COLO668 (cell line): ENCODE measurements around the gene TSEN54.
A peak's percentile ranks its signal among the peaks of the same experiment; 100 is the strongest.

Experiments
- DNase-seq: peaks from one replicate; lab custom pipeline; 2025; ENCODE audit not compliant: unreplicated experiment; lab: John Stamatoyannopoulos, UW

The TSEN54 gene

DNA sequence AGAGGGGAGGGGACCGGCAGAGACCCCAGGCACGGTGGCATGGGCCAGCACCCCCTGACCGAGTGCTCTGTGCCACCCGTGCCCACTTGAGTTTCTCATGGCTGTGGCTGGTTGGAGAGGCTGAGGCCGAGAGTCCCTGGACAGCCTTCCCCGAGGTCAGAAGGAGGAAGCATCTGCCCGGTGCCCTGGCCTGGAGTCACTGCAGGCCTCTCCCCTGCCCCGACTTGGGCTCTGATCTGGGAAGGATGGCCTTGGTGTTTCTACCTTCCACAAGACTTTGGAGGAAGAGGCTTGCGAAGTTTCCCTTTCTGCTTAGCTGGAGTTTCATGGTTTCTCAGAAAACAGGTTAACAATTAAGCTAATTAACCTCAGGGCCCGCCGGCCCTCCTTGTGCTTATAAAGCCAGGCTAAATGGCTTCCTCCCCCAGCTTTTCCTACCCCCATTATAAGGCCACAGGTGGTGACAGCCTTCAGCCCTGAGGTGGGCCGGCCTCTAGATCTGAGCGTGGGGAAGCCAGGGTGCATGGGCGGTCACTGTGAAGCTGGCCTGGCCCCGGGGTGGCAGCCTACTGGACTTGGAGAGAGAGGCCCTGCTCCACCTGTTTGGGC lies 26.5 kb downstream of the TSEN54 start:
- DNase-seq = no peak

DNA sequence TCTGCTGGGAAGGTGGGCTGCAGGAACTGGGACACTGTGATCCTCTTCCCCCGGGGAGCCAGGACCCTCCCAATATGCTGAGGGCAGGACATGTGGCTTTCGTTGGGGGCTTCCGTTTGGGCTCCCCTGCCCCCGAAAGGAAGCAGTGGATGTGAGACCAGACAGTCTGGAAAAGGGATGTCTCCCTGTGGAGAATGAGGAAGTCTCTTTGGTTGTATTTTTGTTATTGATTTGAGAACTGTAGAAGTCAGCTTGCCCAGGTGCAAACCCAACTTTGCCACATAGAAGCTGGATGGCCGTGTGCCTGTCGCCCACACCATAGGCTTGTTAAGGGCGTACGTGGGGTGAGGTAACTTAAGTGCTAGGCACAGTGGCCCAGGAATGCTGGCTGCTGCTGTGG lies 27.9 kb downstream of the TSEN54 start:
- DNase-seq = no peak

DNA sequence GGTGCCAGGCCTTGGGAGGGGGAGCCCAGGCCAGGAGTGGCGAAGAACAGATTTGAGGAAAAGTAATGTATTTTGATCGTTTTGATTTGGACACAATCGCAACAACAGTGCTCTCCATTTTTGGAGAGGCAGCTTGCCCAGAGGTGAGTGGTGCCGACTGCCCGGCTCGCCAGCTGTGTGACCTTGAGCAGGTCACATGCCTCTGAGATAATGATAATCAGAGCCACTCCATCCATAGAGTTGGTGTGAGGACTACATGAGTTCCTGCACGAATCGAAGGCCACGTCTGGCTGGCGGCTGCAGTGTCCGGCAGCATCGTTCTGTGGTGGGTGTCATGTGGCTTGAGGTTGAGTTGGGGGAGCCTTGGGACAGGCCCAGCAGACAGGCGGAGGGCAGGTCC lies 29.9 kb downstream of the TSEN54 start:
- DNase-seq = no peak

DNA sequence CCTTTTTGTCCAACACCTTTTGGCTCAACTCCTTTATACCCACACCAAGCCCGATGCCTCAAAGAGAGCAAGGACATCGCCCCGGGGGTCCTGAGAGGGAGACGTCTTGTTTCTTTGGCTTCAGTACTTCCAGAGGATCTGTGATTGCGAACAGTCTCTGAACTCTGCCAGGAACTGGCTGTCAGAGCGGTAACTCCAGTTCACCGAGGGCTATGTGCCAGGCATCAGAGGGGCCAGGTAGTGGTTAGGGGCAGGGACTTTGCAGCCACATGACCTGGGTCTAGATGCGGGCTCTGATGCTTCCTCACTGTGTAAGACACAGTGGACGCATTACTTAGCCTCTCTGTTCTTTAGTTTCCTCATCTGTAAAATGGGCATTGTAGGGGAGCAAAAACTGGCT lies 30.8 kb downstream of the TSEN54 start:
- DNase-seq = no peak

DNA sequence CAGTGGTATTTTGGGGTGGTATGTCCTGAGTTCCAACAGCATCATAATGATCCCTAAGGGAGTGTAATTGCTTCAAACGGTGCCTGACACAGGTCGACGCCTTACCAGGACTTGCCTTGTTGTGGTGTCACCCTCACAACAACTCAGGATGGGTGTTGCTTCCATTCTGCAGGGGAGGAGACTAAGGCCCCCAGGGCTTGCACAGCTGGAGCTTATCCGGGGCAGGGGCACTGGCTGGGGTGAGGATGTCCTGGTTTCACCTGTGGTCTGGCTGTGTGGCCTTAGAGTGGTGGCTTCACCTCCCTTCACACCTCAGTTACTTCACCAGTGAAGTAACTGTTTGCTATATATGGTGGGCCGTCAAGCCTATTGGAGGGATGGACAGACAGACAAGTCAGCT lies 32.5 kb downstream of the TSEN54 start:
- peak; percentile 57 for DNase-seq

DNA sequence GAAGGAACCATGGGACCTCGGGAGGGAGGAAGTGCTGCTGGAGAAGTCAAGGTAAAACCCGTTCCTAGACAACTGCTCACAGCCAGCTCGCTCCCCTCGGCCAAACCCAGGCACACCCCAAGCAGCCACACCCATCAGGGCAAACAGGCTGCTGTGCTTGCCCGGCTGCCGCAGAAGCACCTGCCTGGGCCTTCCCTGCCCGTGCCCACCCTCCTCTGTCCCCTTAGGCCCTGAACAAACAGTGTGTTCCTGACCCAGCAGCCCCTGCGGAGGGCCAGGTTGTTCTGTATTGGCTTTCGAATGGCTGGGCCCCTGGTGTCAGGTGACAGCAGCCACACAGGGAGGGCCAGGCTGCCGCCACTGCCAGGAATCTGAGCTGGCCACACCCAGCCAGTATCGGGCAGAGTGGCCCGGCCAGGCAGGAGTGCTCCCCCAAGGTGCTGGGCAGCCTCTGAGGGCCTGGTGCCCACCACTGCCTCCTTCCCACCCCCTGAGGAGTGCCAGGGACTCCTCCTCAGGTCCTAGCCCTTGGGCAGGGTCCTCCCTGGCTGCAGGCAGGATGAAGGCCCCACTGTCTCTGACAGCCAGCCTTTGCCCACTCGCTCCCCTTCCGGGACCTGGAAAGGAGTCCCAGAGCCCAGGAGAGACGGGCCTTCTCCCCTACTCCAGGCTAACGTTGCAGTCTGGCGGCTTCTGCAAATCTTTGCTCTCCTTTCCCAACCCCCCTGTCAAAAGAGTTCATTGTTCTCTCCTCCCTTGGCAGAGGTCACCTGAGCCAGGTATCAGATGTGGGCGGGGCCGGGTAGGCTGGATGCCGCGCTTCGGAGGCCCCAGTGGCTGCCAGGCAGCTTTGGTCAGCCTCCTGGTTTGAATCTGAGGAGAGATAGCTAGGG lies 33.2 kb downstream of the TSEN54 start:
- peak; percentile 93 for DNase-seq

DNA sequence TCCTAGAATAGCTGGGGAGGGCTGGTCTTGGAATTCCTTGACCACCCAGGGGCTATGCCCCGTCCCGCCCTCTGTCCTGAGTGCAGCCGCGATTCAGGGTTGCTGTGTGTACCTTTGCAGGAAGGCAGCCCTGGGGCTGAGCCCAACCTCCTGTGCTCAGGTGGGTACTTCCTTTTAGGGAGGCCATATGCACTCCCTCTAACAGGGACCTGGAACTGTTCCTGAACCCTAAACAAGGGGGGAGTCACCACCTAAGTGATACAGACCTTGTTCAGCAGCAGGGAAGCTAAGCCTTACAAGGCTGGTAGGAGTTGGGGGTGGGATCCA lies 33.8 kb downstream of the TSEN54 start:
- no peak for DNase-seq

DNA sequence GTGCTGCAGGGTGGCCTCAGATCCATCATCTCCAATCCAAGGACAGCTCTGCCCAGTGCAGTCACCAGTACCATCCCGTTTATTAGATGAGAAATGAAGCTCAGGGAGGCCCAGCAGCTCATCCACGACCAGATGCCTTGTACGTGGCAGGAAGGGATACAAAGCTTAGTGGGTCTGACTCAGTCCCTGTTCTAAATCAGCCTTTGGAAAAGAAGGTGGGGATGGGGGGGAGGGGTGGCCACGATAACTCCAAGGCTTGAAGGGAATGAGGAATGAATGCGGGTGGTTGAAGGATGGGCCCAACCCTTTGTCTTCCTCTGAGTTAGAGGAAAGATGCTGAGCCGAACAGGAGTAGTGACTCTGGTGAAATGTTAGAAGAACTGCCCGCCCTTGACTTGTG lies 34.9 kb downstream of the TSEN54 start:
- no peak for DNase-seq

DNA sequence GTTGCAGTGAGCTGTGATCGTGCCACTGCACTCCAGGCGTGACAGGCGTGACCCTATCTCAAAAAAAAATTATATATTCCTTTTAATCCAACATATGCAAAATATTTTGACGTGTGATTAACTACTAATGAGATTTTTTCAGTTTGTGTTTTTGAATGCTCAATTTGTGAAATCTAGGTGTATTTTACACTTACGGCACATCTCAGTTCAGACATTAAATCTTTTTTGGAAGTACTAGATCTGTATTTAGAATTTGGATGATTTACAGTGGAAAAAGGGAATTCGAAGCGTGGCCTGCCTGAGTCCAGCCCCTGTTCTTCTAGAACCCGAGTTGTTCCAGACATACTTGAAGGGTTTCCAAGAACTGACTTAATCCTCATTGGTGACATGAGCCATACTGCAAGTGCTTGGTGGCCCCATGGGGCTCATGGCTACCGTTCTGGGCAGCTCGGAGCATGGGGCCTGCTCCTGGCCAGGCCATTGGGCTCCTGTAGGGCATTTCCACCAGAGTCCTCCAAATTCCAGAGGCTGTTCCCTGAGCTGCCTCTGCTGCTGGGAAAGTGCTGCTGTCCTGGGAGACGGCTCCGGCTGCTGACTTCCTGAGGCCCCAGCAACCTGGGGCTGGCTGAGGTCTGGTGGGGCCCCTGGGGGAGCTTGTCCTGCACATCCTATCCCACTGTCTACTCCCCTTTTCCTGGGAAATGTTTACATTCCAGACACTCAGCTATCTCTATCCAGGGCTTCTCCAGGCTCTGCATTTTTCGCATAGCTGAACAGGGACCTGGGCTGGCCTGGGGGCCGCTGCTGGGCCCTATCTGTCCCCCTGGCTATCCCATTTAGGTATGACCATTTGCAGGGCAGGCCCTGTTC lies 36.3 kb downstream of the TSEN54 start:
- DNase-seq = no peak

DNA sequence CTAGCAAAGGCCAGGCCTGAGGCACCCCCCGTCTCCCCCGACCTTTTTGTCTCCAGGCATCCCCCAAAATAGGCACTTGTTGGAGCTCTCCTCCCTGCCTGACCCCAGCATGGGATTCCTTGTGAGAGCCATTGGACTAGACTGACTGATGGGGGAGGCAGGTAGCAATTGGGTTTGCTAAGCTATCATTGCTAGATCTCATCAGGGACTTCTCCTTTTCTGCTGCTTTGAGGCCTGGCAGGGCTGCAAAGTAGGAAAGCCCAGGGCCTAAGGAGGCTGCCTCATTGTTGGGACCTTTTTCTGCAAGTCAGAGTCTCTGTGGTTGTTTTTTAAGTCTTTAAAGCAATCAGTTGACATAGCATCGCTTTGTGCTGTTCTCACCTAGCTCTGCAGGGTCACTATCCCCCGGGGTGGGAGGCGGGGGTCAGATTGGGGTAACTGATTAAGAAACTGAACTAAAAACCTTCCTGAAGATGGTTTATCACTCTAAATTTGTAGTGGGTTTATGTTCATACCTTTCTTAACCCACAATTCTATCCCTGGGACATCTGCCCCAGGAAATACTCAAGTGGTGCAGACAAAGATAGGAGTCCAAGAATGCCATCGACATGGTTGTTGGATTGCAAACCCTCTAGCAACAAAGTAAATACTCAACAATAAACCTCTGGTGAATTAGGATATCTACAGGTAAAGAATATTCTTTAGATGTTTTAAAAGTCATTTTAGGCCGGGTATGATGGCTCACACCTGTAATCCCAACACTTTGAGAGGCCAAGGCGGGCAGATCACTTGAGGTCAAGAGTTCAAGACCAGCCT lies 37.2 kb downstream of the TSEN54 start:
- no peak for DNase-seq

DNA sequence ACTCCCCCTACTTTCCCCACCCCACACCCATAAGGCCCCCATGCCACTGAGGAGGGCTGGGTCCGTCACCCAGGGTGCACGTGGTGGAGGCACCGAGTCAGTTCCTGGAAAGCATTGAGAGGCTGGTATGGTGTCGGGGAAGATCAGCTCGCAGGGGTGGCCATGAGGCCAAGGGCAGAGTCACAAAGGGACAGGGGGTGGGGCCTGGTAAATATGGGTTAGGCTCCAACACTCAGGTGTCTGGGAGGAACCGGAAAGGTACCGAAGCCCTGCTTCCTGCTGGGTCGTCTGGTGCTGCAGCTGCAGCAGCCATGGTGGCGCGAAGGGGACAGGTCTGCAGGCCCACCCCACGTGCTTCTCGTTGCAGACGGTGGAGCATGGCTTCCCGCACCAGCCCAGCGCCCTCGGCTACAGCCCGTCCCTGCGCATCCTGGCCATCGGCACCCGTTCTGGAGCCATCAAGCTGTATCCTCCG lies 39.4 kb downstream of the TSEN54 start:
- DNase-seq = no peak

DNA sequence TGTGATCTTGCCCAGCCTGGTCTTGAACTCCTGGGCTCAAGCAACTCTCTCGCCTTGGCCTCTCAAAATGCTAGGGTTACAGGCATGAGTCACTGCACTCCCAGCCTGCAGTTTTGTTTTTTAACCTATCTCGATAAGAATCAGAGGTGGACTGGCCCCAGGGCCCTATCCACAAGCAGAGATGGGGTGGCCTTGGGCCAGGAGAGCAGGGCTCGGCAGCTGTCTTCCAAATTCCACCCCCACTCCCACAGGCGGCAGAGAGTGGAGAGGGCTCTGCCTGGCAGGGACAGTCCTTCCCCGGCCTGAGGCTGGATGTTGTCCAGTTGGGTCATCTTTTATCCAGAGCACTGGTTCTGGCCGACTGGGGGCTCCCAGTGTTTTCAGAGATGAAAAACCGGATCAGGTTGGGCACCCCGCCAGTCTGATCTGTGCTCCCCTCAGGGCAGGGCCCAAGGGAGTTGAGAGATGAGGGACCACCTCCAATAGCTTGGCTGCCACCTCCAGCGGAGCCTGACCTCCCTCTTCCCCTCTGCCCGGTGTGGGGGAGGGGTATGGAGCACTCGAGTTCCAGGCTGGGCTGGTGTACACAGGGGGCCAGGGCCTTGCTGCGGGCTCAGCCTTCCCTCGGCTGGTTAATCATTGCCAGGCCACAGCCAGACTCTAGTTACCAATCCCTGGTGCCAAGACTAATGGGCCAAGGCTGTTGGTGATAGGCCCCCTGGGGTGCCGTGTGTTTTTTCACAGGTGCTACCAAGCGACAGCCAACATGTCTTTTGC lies 40.9 kb downstream of the TSEN54 start:
- peak; percentile 95 for DNase-seq

DNA sequence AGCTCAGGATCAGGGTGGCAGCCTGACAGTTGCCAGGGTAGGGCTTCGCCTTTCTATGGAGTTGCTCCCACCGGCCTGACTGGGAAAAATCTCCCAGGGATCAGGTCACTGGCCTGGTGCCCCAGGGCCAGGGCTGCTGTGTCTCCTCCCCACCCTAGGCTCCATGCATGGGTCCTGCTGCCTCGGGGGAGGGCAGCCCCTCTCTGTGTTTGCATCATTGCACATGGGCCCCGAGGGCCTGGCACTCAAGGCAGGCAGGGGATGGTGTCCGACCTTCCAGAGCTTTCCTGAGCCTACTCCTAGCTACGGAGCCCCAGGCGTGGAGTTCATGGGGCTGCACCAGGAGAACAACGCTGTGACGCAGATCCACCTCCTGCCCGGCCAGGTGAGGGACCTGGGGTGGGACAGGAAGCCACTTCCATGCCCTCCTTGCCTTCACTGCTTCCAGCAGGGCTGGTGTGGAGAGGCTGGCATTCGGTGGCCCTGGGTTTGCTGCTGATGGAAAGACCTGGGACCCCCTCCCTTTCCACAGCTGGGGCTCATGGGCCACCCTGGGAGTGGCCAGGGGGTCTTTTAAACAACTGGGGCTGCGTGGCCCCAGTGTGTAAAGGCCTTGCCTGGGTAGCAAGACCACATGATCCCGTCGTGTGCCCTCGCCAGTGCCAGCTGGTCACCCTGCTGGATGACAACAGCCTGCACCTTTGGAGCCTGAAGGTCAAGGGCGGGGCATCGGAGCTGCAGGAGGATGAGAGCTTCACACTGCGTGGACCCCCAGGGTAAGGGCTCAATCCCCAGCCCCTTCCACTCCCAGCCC lies 41.7 kb downstream of the TSEN54 start:
- DNase-seq = peak; percentile 7

DNA sequence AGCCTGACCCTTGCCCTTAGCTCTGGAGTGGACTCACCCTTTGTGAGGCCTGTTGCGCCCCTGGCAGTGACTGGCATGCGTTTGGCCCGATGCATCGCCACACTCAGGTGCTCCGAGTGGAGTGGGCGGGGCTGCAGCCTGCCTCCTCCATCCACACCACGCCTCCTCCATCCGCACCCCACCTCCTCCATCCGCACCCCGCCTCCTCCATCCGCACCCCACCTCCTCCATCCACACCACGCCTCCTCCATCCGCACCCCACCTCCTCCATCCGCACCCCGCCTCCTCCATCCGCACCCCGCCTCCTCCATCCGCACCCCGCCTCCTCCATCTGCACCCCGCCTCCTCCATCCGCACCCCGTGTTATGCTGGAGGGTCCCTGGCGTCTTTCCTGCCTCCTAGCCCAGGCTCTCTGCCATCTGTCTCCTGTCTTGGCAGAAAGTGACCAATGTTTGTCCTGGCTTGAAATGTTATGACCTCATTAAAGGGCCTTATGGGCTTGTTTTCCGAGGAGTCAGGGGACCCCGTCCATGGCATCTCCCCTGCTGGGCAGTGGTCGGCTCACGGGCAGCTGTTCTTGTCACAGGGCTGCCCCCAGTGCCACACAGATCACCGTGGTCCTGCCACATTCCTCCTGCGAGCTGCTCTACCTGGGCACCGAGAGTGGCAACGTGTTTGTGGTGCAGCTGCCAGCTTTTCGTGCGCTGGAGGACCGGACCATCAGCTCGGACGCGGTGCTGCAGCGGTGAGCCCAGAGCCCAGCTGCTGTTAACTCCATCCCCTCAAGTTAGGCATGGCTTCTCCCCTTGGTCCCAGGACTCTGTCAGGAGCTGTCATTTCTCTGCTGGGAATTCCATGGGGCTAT lies 42.6 kb downstream of the TSEN54 start:
- no peak for DNase-seq

DNA sequence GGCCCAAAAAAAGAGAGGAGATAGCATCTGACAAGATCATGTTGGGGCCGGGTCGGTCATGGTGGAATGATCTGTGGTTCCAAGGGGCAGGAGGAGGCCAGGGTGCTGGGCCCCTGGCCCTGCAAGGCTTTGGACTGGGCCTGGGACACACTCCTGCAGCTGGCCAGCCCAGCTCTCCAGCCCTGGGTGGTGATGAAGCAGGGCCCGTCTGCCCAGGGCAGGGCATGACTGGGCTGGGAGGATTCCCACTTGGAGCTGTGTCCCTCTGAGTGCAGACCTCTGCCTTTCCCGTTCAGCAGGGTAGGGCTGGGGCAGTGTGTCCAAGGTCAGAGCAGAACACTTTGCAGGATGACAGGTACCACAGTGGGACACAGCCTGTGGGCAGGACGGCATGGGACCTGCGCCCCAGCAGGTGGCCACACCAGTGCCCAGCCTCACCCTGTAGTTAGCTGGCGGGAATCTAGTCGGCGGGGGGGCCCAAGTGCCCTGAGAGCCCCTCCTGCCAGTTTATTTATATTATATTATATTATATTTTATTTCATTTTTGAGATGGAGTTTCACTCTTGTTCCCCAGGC lies 43.7 kb downstream of the TSEN54 start:
- no peak for DNase-seq

DNA sequence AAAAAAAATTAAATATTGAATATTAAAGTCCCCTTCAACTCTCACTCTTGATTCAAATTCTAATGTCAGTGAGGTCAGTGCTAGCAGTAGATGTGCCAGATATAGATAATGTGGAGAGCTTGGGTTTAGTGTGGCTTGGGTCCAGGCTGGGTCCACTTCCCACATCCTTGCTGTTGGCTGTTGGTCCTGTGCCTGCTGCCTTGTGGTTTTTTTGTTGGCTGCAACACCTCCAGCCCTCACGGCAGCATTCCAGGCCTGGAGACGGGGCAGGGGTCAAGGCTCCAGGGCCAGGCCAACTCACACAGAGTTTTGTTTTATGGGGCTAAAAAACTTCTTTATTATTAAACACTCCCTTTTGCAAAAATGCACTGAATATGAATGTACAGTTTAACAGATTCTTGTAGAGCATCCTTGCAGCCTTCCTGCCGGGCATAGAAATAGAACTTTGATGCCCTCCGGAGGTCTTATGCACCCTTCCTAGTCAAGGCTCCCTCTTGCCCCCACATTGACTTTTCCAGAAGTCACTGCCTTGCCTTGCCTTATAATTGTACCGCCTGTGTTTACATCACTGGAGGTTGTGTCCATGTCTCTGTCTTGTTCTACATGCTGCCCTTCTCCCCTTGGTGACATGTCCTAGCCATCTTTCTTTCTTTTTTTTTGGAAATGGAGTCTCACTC lies 45.7 kb downstream of the TSEN54 start:
- no peak for DNase-seq

DNA sequence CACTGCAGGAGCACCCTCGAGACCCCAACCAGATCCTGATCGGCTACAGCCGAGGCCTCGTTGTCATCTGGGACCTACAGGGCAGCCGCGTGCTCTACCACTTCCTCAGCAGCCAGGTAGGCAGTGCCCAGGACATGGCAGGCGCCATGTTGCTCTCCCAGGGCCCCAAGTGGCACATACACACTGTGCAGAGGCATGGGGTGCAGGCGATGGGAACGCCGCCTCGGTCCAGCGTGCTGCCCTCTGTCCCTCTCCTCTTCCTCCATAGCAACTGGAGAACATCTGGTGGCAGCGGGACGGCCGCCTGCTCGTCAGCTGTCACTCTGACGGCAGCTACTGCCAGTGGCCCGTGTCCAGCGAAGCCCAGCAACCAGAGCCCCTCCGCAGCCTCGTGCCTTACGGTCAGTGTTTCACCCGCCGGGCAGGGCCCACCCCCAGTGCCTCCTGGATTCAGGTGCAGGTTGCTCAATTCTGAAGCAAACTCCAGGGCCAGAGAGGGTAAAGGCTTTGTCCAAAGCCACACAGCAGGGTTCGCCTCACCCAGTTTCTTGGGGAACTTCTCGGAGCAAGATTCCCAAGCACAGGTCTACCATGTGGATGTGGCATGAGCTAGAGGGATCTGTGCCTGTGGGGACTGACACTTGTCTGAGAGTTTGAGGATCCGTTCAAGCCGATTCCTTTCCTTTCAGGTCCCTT lies 46.9 kb downstream of the TSEN54 start:
- no peak for DNase-seq
